SU-DHL-6 (cell line): ENCODE measurements around the gene GMEB2.

Source experiments
- EZH2phosphoT487 ChIP-seq: fragments of 200-600 bp; sonication (generic), shearing (Covaris generic); conservative IDR thresholded peaks from 2 replicates; pipeline ENCODE4 v1.6.1; 2018; ENCODE audit warnings: mild to moderate bottlenecking, antibody characterized with exemption, low read length, moderate library complexity, mixed read lengths
- TF ChIP-seq, protein P1 (sequence below): fragments of 200-600 bp; sonication (generic); IDR thresholded peaks from one replicate; pipeline ENCODE4 v1.5.1; 2017; ENCODE audit warnings: antibody characterized with exemption, mild to moderate bottlenecking, low read length, moderate library complexity; ENCODE audit not compliant: insufficient read depth, poor library complexity, severe bottlenecking

DNA sequence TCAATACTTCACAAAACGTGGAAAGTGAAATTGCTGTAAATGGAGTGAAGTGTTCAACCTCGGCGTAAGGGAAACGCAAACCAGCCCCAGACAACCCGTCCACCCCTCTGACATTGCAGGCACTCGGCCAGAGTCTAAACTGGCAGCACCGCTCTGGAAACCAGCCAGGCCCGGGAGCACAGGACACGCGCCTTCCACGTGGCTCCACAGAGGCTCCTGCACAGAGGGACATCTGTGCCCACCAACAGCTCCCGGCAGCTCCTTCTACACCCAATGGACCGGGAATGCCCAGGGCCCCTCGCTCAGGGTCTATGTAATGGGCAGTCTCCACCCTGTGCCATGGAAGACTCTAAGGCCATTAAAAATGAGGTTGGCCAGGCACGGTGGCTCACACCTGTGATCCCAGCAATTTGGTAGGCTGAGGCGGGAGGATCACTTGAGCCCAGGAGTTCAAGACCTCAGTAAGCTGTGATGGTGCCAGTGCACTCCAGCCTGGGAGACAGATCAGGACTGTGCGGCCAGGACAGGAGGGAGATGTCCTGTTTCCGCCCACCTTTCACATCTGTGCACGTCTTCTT lies 49.5 kb downstream of the GMEB2 start:
- TF ChIP-seq, protein P1, sequence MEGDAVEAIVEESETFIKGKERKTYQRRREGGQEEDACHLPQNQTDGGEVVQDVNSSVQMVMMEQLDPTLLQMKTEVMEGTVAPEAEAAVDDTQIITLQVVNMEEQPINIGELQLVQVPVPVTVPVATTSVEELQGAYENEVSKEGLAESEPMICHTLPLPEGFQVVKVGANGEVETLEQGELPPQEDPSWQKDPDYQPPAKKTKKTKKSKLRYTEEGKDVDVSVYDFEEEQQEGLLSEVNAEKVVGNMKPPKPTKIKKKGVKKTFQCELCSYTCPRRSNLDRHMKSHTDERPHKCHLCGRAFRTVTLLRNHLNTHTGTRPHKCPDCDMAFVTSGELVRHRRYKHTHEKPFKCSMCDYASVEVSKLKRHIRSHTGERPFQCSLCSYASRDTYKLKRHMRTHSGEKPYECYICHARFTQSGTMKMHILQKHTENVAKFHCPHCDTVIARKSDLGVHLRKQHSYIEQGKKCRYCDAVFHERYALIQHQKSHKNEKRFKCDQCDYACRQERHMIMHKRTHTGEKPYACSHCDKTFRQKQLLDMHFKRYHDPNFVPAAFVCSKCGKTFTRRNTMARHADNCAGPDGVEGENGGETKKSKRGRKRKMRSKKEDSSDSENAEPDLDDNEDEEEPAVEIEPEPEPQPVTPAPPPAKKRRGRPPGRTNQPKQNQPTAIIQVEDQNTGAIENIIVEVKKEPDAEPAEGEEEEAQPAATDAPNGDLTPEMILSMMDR = no peak
- no peak for TF ChIP-seq EZH2phosphoT487
